Measurements from ENCODE around the gene LRFN4.

DNA sequence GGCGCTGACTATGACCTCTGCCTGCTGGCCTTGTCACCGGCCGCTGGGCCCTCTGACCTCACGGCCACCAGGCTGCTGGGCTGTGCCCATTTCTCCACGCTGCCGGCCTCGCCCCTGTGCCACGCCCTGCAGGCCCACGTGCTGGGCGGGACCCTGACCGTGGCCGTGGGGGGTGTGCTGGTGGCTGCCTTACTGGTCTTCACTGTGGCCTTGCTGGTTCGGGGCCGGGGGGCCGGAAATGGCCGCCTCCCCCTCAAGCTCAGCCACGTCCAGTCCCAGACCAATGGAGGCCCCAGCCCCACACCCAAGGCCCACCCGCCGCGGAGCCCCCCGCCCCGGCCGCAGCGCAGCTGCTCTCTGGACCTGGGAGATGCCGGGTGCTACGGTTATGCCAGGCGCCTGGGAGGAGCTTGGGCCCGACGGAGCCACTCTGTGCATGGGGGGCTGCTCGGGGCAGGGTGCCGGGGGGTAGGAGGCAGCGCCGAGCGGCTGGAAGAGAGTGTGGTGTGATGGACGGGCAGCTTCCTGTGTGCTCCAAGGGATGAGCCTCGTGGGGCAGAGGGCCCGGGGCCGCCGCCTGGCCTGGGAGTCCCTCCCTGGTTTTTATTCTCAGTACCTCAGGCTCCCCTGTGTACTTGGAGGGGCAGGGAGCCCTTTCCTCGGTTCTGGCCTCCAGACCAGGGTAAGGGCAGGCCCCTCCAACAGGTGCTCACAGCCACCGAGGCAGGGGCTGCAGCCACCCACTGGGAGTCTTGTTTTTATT is 3.0 kb downstream of the LRFN4 start:
- no peak for TF ChIP-seq POLR2AphosphoS5 (IDR thresholded peaks at IDR 0.05; ENCODE audit: low read depth, low read length)
- no peak for TF ChIP-seq POLR2A (IDR thresholded peaks at IDR 0.05; ENCODE audit: low read depth, low read length)
- no peak for TF ChIP-seq TAF1 (IDR thresholded peaks at IDR 0.05; ENCODE audit: low read depth, low read length)
